ENCODE measurements around the gene DBP. TPM values are rescaled to one million over a fixed set of nuclear protein-coding genes. Genes with fewer than 3 reads are reported as not detected.

DBP gene
- total RNA-seq, 1 experiment from 2014 or later, result 12.0 TPM

GRCh38 chr19:48630296-48631063 lies 6.7 kb downstream of the DBP start (continued):
- TF ChIP-seq MAX (CRISPR knock-in tag; IDR thresholded peaks at IDR 0.05), result no peak; the same call in 1 of the 2 replicates
- no peak for TF ChIP-seq RORB (CRISPR knock-in tag; IDR thresholded peaks at IDR 0.05)

- ATAC-seq (peak; percentile 87), DNase-seq (ENCODE audit: low spot score) (peak; percentile 97)
- no peaks in the 10 kb centered on the region for H3K36me3 Mint-ChIP-seq
- peaks cover 34% of the 10 kb centered on the region for H3K4me1 Mint-ChIP-seq
- peak overlapping the region; percentile 99 for H3K27ac Mint-ChIP-seq
- H3K4me3 Mint-ChIP-seq, result peak overlapping the region; percentile 71
- no peaks in the 10 kb centered on the region for H3K27me3 Mint-ChIP-seq (ENCODE audit: low read depth)
- ChIA-PET POLR2A (interaction anchor here (0.5 to 3.4 kb wide), 13 partner anchors 10 to 1030 kb away, joined by 3 to 23 read pairs (median 4); partner anchors contain the start of genes CA11, FAM83E, RPL18 and SPHK2), CTCF (interaction anchor here (0.6 to 3.0 kb wide), 26 partner anchors 11 to 296 kb away, joined by 3 to 20 read pairs (median 4); partner anchors contain the start of genes CA11, FAM83E, KDELR1 and RPL18)
- H3K9me3 Mint-ChIP-seq, result no peaks in the 10 kb centered on the region
- TF ChIP-seq TEAD4 (CRISPR knock-in tag; IDR thresholded peaks at IDR 0.05) (peak; percentile 72; the same call in 1 of the 2 replicates), ARID4B (CRISPR knock-in tag; IDR thresholded peaks at IDR 0.05; ENCODE audit: borderline replicate concordance) (no peak; the same call in 1 of the 2 replicates), ZNF317 (CRISPR knock-in tag; IDR thresholded peaks at IDR 0.05; ENCODE audit: borderline replicate concordance, low read depth) (no peak), ATF3 (CRISPR knock-in tag; conservative IDR thresholded peaks at IDR 0.05) (no peak), KAT7 (CRISPR knock-in tag; IDR thresholded peaks at IDR 0.05; ENCODE audit: borderline replicate concordance) (no peak), ZNF512 (CRISPR knock-in tag; IDR thresholded peaks at IDR 0.05; ENCODE audit: borderline replicate concordance) (no peak), ZNF232 (CRISPR knock-in tag; IDR thresholded peaks at IDR 0.05) (0 out of 2 replicates have a peak, but pooled peaks have one; percentile 65), SMAD4 (CRISPR knock-in tag; IDR thresholded peaks at IDR 0.05) (no peak), GRHL2 (CRISPR knock-in tag; IDR thresholded peaks at IDR 0.05; ENCODE audit: insufficient replicate concordance, severe bottlenecking) (no peak), TEAD1 (CRISPR knock-in tag; IDR thresholded peaks at IDR 0.05) (no peak; the same call in 1 of the 2 replicates), STAT6 (CRISPR knock-in tag; conservative IDR thresholded peaks at IDR 0.05; ENCODE audit: low read depth) (0 out of 2 replicates have a peak, but pooled peaks have one; percentile 24), FOXP1 (CRISPR knock-in tag; IDR thresholded peaks at IDR 0.05; ENCODE audit: borderline replicate concordance) (peak; percentile 55; the same call in 1 of the 2 replicates), ZMAT4 (CRISPR knock-in tag; IDR thresholded peaks at IDR 0.05) (no peak), ESRRA (CRISPR knock-in tag; IDR thresholded peaks at IDR 0.05; ENCODE audit: borderline replicate concordance) (no peak), ZNF416 (CRISPR knock-in tag; IDR thresholded peaks at IDR 0.05) (no peak), ATF1 (CRISPR knock-in tag; IDR thresholded peaks at IDR 0.05) (no peak), ETV6 (CRISPR knock-in tag; IDR thresholded peaks at IDR 0.05) (peak; percentile 66), OVOL2 (CRISPR knock-in tag; IDR thresholded peaks at IDR 0.05; ENCODE audit: borderline replicate concordance) (no peak), PREB (CRISPR knock-in tag; IDR thresholded peaks at IDR 0.05; ENCODE audit: borderline replicate concordance) (no peak), MXD4 (CRISPR knock-in tag; IDR thresholded peaks at IDR 0.05; ENCODE audit: borderline replicate concordance) (no peak), NFATC4 (CRISPR knock-in tag; IDR thresholded peaks at IDR 0.05) (no peak)
Observed at GRCh38 chr19:48629599-48630295, 7.4 kb downstream of the DBP start.

Data from WTC11 (cell line).